Lung (tissue), 12 donors: ENCODE measurements around the gene DCLK1. TPM values are rescaled to one million over a fixed set of nuclear protein-coding genes. Genes with fewer than 3 reads are reported as not detected.
A peak's percentile ranks its signal among the peaks of the same experiment; 100 is the strongest.

Experiments
- ATAC-seq: fragments of 200-7000 bp; cut with Tn5 transposase; one replicate; pipeline ENCODE4 v1.9.1; 2020; ENCODE audit warnings: moderate number of reproducible peaks; ENCODE audit not compliant: insufficient read depth, low FRiP score
- DNase-seq, 3 donors: peaks; one replicate each; pipeline ENCODE4 v3.0.0-alpha.2; 2013 to 2017
- H3K27ac ChIP-seq, 2 donors: one replicate each; pipeline ENCODE4 v1.5.1; 2013; ENCODE audit warnings: mild to moderate bottlenecking in 2 of 2, moderate library complexity in 2 of 2, control low read depth in 1 of 2, inconsistent platforms in 1 of 2, low read depth in 1 of 2, low read length in 1 of 2
- H3K27me3 ChIP-seq, 3 donors: one replicate each; pipeline ENCODE4 v1.5.1; 2013; ENCODE audit warnings: low read length in 2 of 3; ENCODE audit not compliant: control insufficient read depth in 3 of 3, insufficient read depth in 3 of 3
- H3K36me3 ChIP-seq, 4 donors: one replicate each; pipeline ENCODE4 v1.5.1; 2013; ENCODE audit warnings: low read length in 4 of 4, mild to moderate bottlenecking in 1 of 4, moderate library complexity in 1 of 4; ENCODE audit not compliant: control insufficient read depth in 4 of 4, insufficient read depth in 4 of 4
- H3K4me1 ChIP-seq, 5 donors: one replicate each; pipeline ENCODE4 v1.5.1; 2013; ENCODE audit warnings: low read length in 5 of 5, mild to moderate bottlenecking in 2 of 5, moderate library complexity in 1 of 5; ENCODE audit not compliant: control insufficient read depth in 5 of 5, insufficient read depth in 5 of 5
- H3K4me3 ChIP-seq: one replicate; pipeline ENCODE4 v1.5.1; 2013; ENCODE audit warnings: mild to moderate bottlenecking, control low read depth, moderate library complexity
- H3K9ac ChIP-seq, 2 donors: one replicate each; pipeline ENCODE4 v1.5.1; 2013; ENCODE audit warnings: low read length in 2 of 2, control low read depth in 1 of 2; ENCODE audit not compliant: insufficient read depth in 1 of 2
- H3K9me3 ChIP-seq, 4 donors: one replicate each; pipeline ENCODE4 v1.5.1; 2013; ENCODE audit warnings: low read length in 3 of 4, mild to moderate bottlenecking in 1 of 4, moderate library complexity in 1 of 4; ENCODE audit not compliant: control insufficient read depth in 4 of 4, insufficient read depth in 3 of 4
- WGBS, 2 donors: extraction: QIAGEN DNeasy Blood & Tissue Kit; methylation state at CpG; one replicate each; pipeline ENCODE4 v1.1.7; 2013; 5-methylcytosine and 5-hydroxymethylcytosine counted together
- polyA plus RNA-seq, 2 donors: library from polyadenylated mRNA; stranded (reverse); fragments of 200-250 nt; gene quantifications; one replicate each; pipeline ENCODE4 v1.2.1, GENCODE V29; 2013
- total RNA-seq, 2 donors: library from RNA; depleted of rRNA in 1 of 2; stranded (reverse); fragments of >200 nt in 1 of 2; gene quantifications; one replicate each; pipeline ENCODE4 v1.2.1, GENCODE V29; 2014 to 2021
- TF ChIP-seq, protein P1 (sequence below): IDR thresholded peaks from 2 replicates; pipeline ENCODE4 v1.5.1; 2012; ENCODE audit warnings: mild to moderate bottlenecking; ENCODE audit errors: control extremely low read depth, extremely low read depth
- donor health status: control.
- donor health status: control.
- donor health status: Bipolar disorder and iron deficiency.
- donor health status: healthy.
- donor health status: DM: yes; HTN: yes; CAD: no.

DCLK1 gene
- total and polyA plus RNA-seq, 4 donors: 1.2 to 23.5 (median 7.0) TPM

DNA sequence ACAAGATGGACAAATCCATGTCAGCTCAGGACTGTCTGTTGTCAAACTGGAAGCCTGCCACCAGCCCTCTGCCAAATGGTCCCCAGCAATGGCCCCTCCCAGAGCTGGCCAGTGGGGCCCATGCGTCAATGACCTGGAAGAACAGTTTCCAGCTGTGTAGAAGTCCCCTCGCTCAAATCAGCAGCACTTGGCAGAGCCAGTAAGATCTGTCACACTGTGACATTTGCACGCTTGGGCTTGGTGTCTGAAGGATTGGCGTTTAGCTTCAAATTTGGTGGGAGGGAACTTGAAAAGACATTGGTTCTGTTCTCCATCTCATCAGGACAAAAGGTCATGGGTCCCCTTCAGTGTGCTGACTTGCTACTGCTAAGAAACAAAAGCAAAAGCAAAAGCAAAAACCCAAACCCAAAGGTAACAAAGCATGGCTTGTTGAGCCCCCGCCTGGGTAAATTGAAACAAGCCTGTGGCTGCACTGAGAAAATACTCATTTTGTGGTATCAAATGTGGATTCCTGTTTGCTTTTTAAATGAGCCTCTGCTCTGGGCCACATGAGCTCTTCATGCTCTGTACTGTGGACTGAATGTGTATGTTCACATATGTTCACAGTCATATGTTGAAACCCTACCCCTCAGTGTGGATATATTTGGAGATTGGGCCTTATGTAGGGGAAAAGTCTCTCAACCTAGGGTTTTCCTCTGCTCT lies 401.1 kb downstream of the DCLK1 start:
- H3K4me1 ChIP-seq: peaks cover 0 to 36% (median 7%) of the 10 kb centered on the region in 5 donors
- H3K36me3 ChIP-seq: no peaks in the 10 kb centered on the region
- WGBS, 2 donors: 64 to 84% methylated on average over 5 of the region's 5 CpGs
- H3K4me3 ChIP-seq: no peak overlapping the region
- DNase-seq (peak; percentile 89 to 91 (median 90)), ATAC-seq (no peak)
- no peak overlapping the region for H3K9ac ChIP-seq
- H3K27me3 ChIP-seq: no peaks in the 10 kb centered on the region
- no peaks in the 10 kb centered on the region for H3K9me3 ChIP-seq
- TF ChIP-seq, protein P1, sequence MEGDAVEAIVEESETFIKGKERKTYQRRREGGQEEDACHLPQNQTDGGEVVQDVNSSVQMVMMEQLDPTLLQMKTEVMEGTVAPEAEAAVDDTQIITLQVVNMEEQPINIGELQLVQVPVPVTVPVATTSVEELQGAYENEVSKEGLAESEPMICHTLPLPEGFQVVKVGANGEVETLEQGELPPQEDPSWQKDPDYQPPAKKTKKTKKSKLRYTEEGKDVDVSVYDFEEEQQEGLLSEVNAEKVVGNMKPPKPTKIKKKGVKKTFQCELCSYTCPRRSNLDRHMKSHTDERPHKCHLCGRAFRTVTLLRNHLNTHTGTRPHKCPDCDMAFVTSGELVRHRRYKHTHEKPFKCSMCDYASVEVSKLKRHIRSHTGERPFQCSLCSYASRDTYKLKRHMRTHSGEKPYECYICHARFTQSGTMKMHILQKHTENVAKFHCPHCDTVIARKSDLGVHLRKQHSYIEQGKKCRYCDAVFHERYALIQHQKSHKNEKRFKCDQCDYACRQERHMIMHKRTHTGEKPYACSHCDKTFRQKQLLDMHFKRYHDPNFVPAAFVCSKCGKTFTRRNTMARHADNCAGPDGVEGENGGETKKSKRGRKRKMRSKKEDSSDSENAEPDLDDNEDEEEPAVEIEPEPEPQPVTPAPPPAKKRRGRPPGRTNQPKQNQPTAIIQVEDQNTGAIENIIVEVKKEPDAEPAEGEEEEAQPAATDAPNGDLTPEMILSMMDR: no peak
- H3K27ac ChIP-seq: peak overlapping the region in 1 of 2 donors; percentile 45

DNA sequence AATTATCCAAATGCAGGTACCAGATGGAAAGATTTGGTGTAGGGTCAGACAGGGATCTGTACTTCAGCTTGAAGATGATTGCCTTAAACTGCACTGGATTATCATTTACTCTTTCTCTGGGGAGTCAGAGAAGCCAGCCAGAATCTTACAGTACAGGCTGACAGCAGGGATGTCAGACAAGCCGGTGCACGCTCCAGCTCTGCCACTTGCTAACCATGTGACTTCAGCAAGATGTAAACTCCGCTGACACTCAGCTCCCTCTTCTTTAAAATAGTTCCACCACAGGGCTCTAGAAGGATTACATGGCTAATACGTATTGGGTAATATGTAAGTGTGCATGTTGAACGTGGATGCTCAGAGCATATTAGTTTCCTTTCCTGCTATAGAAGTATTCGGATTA lies 403.3 kb downstream of the DCLK1 start:
- Histone ChIP-seq H3K9me3 (no peaks in the 10 kb centered on the region), H3K4me3 (no peak overlapping the region), H3K27ac (no peak overlapping the region), H3K36me3 (no peaks in the 10 kb centered on the region), H3K9ac (no peak overlapping the region), H3K27me3 (no peaks in the 10 kb centered on the region), H3K4me1 (peaks cover 0 to 44% (median 9%) of the 10 kb centered on the region in 5 donors)
- no peak for ATAC-seq
- TF ChIP-seq, protein P1: no peak
- peak in 1 of 3 donors; percentile 52 for DNase-seq
- 64 to 73% methylated on average over 6 of the region's 6 CpGs for WGBS, 2 donors

DNA sequence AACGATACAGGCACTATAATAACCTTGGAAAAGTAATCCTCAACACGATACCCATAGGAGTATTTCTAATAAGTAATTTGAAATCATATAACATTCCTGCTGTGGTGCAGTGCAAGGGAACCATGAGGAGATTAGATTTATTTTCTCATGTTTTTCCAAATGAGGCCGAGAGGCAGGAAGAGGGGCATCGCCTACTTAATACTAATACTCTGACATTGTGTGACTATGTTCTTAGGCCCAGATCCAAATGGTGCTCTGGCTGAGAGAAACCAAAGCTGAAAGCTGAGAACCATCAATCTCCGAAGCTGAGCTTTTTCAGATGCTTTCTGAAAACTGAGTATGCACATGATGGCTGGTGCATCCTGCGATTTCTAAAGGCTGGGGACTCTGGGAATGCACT lies 406.7 kb downstream of the DCLK1 start:
- peak overlapping the region in 1 of 2 donors; percentile 26 for H3K27ac ChIP-seq
- peaks cover 0 to 38% (median 4%) of the 10 kb centered on the region in 5 donors for H3K4me1 ChIP-seq
- H3K27me3 ChIP-seq: no peaks in the 10 kb centered on the region
- H3K9ac ChIP-seq: no peak overlapping the region
- TF ChIP-seq, protein P1: no peak
- no peak overlapping the region for H3K4me3 ChIP-seq
- H3K9me3 ChIP-seq: no peaks in the 10 kb centered on the region
- no peak for ATAC-seq
- H3K36me3 ChIP-seq: no peaks in the 10 kb centered on the region
- DNase-seq: peak in 2 of 3 donors; percentile 56 to 57
- WGBS, 2 donors: 74 to 85% methylated on average over 6 of the region's 6 CpGs
